ENCODE measurements around the gene ST8SIA1.

GRCh38 chr12:22164139-22164538 lies 170.4 kb downstream of the ST8SIA1 start:
- TF ChIP-seq POLR2A (IDR thresholded peaks at IDR 0.05; ENCODE audit: low read depth), result no peak
- no peak for TF ChIP-seq CTCF (IDR thresholded peaks at IDR 0.05)
- no peak for TF ChIP-seq EP300 (IDR thresholded peaks at IDR 0.05)

Data from esophagus muscularis mucosa (tissue), 4 donors.